Measurements from ENCODE around the gene LRIG1. TPM values are rescaled to one million over a fixed set of nuclear protein-coding genes. Genes with fewer than 3 reads are reported as not detected.

The LRIG1 gene
- total RNA-seq, 1 donor from 2014 or later, result 30.2 TPM

DNA sequence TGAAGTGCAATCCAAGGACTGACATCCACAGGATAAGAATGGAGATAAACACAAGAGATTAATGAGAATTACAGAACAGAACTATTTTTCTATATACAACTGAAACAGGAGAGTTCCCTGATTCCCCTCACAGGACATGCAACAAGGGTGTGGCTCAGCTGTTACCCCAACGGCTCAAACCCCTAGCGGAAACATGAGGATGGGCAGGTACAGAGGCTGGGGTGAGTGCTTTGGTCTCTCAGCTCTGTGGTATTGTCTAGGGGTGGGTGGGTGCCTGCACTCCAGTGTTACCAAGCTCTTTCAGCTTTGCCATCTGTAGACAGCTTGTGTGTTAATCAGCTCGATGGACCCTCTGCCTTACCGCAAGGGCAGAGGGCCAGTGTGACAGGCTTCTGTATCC, 17.8 kb upstream of the LRIG1 start:
- Mint-ChIP-seq H3K9me3 (ENCODE audit: unreplicated experiment) (no peaks in the 10 kb centered on the region), H3K27ac (ENCODE audit: unreplicated experiment) (no peak overlapping the region), H3K27me3 (ENCODE audit: unreplicated experiment) (peaks cover 4% of the 10 kb centered on the region), H3K4me1 (ENCODE audit: low read depth, unreplicated experiment) (peaks cover 14% of the 10 kb centered on the region), H3K36me3 (ENCODE audit: unreplicated experiment) (no peaks in the 10 kb centered on the region), H3K4me3 (ENCODE audit: unreplicated experiment) (no peak overlapping the region)
- no peak for DNase-seq
- no peak for TF ChIP-seq CTCF (IDR thresholded peaks at IDR 0.05; ENCODE audit: partially characterized antibody, unreplicated experiment)

- H3K9me3 Mint-ChIP-seq (ENCODE audit: unreplicated experiment), result no peaks in the 10 kb centered on the region
- no peak overlapping the region for H3K4me3 Mint-ChIP-seq (ENCODE audit: unreplicated experiment)
- TF ChIP-seq CTCF (IDR thresholded peaks at IDR 0.05; ENCODE audit: partially characterized antibody, unreplicated experiment), result no peak
- no peak overlapping the region for H3K27ac Mint-ChIP-seq (ENCODE audit: unreplicated experiment)
- no peak for DNase-seq
- no peaks in the 10 kb centered on the region for H3K36me3 Mint-ChIP-seq (ENCODE audit: unreplicated experiment)
- peaks cover 4% of the 10 kb centered on the region for H3K27me3 Mint-ChIP-seq (ENCODE audit: unreplicated experiment)
- peaks cover 14% of the 10 kb centered on the region for H3K4me1 Mint-ChIP-seq (ENCODE audit: low read depth, unreplicated experiment)
Measured at GRCh38 chr3:66518126-66518525, 17.3 kb upstream of the LRIG1 start.

GRCh38 chr3:66517241-66517640, 16.4 kb upstream of the LRIG1 start:
- no peak overlapping the region for H3K4me3 Mint-ChIP-seq (ENCODE audit: unreplicated experiment)
- peaks cover 4% of the 10 kb centered on the region for H3K27me3 Mint-ChIP-seq (ENCODE audit: unreplicated experiment)
- peaks cover 14% of the 10 kb centered on the region for H3K4me1 Mint-ChIP-seq (ENCODE audit: low read depth, unreplicated experiment)
- H3K36me3 Mint-ChIP-seq (ENCODE audit: unreplicated experiment), result peaks cover 3% of the 10 kb centered on the region
- no peaks in the 10 kb centered on the region for H3K9me3 Mint-ChIP-seq (ENCODE audit: unreplicated experiment)
- TF ChIP-seq CTCF (IDR thresholded peaks at IDR 0.05; ENCODE audit: partially characterized antibody, unreplicated experiment), result no peak
- DNase-seq, result no peak
- no peak overlapping the region for H3K27ac Mint-ChIP-seq (ENCODE audit: unreplicated experiment)

GRCh38 chr3:66508461-66508860, 7.6 kb upstream of the LRIG1 start:
- Mint-ChIP-seq H3K36me3 (ENCODE audit: unreplicated experiment) (peaks cover 6% of the 10 kb centered on the region), H3K9me3 (ENCODE audit: unreplicated experiment) (no peaks in the 10 kb centered on the region), H3K4me3 (ENCODE audit: unreplicated experiment) (no peak overlapping the region), H3K27me3 (ENCODE audit: unreplicated experiment) (no peaks in the 10 kb centered on the region), H3K4me1 (ENCODE audit: low read depth, unreplicated experiment) (peaks cover 2% of the 10 kb centered on the region), H3K27ac (ENCODE audit: unreplicated experiment) (no peak overlapping the region)
- no peak for TF ChIP-seq CTCF (IDR thresholded peaks at IDR 0.05; ENCODE audit: partially characterized antibody, unreplicated experiment)
- no peak for DNase-seq

DNA sequence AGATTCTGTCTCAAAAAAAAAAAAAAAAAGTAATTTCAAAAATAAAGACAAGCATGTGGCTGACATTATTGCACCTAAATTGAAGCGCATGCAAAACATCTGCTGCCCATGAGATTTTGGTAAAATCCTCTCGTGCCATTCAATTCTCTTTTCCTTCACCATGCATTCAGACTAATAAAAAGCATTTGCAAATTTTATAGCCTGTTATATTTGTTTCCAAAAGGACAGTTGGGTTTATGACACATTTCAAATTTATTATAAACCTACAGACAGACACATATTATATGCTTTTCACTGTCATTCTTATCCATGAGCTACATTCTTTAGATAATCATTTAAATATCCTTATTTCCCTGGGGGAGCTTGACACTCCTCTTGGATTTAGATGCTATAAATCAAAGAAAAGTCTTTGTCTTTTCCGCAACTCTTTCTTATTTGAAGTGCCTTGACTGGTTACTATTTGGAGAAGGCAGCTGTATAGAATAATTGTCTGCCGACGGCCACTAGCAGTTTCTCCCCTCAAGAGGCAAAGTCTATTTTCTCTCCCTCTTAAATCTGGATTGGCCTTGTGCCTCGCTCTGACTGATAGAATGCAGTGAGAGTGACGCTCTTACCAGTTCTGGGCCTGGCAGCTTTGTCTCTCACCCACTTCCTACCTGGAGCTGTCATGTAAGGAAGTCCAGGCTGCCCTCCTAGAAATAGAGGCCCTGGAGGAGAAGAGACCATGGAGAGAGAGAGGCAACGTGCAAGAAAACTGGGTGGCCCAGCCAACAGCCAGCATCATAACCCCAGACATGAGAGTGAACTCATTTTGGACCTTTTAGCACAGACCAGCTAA, 6.8 kb upstream of the LRIG1 start:
- Mint-ChIP-seq H3K36me3 (ENCODE audit: unreplicated experiment) (peaks cover 6% of the 10 kb centered on the region), H3K4me1 (ENCODE audit: low read depth, unreplicated experiment) (peaks cover 2% of the 10 kb centered on the region), H3K27me3 (ENCODE audit: unreplicated experiment) (no peaks in the 10 kb centered on the region), H3K4me3 (ENCODE audit: unreplicated experiment) (no peak overlapping the region), H3K27ac (ENCODE audit: unreplicated experiment) (no peak overlapping the region), H3K9me3 (ENCODE audit: unreplicated experiment) (no peaks in the 10 kb centered on the region)
- DNase-seq, result no peak
- no peak for TF ChIP-seq CTCF (IDR thresholded peaks at IDR 0.05; ENCODE audit: partially characterized antibody, unreplicated experiment)
